WI38 (cell line): ENCODE data around the gene WFDC9.
"Not testable (repeated sequence)": the region's sequence is repeated elsewhere in the genome, so short reads cannot be mapped to it uniquely, and the experiment has no call there.

Experiments used
- H3K4me3 ChIP-seq: 2 replicates; pipeline ENCODE4 v1.5.1; 2011; ENCODE audit warnings: low read depth, mild to moderate bottlenecking, control low read depth, low read length
- TF ChIP-seq, protein P1 (sequence below): IDR thresholded peaks from 2 replicates; pipeline ENCODE4 v1.5.1; 2012; ENCODE audit warnings: low read depth, mild to moderate bottlenecking, control low read depth, low read length

The WFDC9 gene

DNA sequence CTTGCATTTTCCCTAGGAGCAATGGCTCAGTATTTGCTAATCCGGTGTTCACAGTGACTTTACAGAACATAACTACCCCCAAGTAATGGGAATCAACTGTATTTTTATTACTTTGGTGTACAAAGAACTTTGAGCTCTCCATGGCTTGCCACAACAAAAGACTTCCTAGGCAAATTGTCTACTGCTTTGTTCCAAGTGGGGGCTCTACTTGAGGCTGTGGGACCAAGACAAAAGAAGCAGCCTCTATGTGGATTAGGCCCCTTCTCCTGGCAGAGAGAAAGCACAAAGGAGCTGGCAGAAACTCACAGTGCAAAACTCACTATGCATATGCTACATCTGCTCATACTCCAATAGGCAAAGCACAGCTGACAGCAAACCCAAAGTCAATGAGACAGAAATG, 52.9 kb downstream of the WFDC9 start:
- TF ChIP-seq, protein P1, sequence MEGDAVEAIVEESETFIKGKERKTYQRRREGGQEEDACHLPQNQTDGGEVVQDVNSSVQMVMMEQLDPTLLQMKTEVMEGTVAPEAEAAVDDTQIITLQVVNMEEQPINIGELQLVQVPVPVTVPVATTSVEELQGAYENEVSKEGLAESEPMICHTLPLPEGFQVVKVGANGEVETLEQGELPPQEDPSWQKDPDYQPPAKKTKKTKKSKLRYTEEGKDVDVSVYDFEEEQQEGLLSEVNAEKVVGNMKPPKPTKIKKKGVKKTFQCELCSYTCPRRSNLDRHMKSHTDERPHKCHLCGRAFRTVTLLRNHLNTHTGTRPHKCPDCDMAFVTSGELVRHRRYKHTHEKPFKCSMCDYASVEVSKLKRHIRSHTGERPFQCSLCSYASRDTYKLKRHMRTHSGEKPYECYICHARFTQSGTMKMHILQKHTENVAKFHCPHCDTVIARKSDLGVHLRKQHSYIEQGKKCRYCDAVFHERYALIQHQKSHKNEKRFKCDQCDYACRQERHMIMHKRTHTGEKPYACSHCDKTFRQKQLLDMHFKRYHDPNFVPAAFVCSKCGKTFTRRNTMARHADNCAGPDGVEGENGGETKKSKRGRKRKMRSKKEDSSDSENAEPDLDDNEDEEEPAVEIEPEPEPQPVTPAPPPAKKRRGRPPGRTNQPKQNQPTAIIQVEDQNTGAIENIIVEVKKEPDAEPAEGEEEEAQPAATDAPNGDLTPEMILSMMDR, result no peak
- no peak overlapping the region for H3K4me3 ChIP-seq

DNA sequence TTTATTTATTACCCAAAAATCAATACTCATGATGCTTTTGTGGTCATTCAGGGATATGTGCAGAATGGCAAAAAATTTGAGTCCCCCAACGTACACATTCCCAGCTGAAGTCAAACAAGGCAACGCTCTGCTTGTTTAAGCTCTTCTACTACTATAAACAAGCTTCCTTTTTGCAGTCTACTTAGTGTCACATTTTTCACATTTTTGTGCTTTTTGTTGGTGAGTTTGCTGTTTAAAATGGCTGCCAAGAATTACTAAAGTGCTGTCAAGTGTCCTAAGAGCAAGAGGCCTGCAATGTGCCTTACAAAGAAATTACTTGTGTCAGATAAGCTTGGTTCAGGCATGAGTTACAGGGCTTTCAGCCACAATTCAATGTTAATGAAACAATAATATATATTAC, 54.1 kb downstream of the WFDC9 start:
- TF ChIP-seq, protein P1, result no peak
- H3K4me3 ChIP-seq, result no peak overlapping the region

DNA sequence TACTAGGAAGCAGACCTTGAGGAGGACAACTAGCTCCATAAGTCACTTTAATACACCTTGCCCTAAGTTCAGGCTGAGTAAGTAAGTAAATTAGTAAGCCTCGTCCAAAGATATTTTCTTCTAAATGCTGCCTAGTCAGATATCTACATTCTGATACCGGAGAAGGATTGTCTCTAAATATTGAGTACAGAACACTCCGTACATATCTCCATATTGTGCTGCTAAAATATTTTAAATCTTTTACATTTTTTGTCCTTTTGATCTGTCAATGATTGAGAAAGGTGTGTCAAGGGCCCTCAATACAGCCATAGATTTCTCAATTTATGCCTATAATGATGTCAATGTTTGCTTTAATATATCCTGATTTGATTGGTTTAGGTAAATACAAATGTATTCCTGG, 55.2 kb downstream of the WFDC9 start:
- TF ChIP-seq, protein P1, result no peak
- H3K4me3 ChIP-seq, result no peak overlapping the region

DNA sequence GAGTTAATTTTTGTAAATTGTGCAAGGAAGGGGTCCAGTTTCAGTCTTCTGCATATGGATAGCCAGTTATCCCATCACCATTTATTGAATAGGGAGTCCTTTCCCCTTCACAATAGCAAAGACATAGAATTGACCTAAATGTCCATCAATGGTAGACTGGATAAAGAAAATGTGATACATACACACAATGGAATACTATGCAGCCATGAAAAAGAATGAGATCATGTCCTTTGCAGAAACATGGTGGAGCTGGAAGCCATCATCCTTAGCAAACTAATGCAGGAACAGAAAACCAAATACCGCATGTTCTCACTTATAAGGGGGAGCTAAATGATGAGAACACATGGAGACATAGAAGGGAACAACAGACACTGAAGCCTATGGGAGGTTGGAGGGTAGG, 61.4 kb downstream of the WFDC9 start:
- H3K4me3 ChIP-seq, result not testable (repeated sequence)

DNA sequence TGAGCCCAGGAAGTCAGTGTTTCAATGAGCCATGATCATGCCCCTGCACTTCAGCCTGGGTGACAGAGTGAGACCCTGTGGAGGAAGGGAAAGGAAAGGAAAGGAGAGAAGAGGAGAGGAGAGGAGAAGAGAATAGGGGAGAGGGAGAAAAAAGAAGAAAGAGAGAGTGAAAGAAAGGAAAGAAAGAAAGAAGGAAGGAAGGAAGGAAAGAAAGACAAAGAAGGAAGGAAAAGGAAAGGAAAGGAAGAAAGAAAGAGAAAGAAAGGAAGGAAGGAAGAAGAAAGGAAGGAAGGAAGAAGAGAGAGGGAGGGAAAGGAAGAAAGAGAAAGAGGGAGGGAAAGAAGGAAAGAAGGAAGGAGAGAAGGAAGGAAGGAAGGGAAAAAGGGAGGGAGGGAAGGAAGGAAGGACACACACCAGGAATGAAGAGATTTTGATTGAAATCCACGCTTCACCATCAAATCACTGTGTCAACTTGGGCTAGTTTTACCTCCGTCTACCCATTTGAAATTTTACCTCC, 66.3 kb downstream of the WFDC9 start:
- TF ChIP-seq, protein P1, result no peak
- no peak overlapping the region for H3K4me3 ChIP-seq
